Parathyroid adenoma (tissue), 2 donors: ENCODE results near the gene GRIK2.

Experiments used
- H2AFZ ChIP-seq: fragments of 300-600 bp; sonication (generic); one replicate; pipeline ENCODE4 v1.7.0; 2017; ENCODE audit warnings: antibody characterized with exemption, mild to moderate bottlenecking
- H3K27ac ChIP-seq: fragments of 300-600 bp; sonication (generic); one replicate; pipeline ENCODE4 v1.7.0; 2017
- H3K27me3 ChIP-seq: fragments of 300-600 bp; sonication (generic); one replicate; pipeline ENCODE4 v1.7.0; 2017; ENCODE audit warnings: low read length; ENCODE audit not compliant: control insufficient read depth, insufficient read depth
- H3K36me3 ChIP-seq: fragments of 300-600 bp; sonication (generic); one replicate; pipeline ENCODE4 v1.7.0; 2017; ENCODE audit warnings: low read length; ENCODE audit not compliant: control insufficient read depth, insufficient read depth
- H3K4me1 ChIP-seq: fragments of 300-600 bp; sonication (generic); one replicate; pipeline ENCODE4 v1.7.0; 2017; ENCODE audit warnings: control low read depth
- H3K4me2 ChIP-seq: fragments of 300-600 bp; sonication (generic); one replicate; pipeline ENCODE4 v1.7.0; 2017; ENCODE audit warnings: low read length
- H3K4me3 ChIP-seq: fragments of 300-600 bp; sonication (generic); one replicate; pipeline ENCODE4 v1.7.0; 2017; ENCODE audit warnings: low read depth, low read length
- H3K79me2 ChIP-seq: fragments of 300-600 bp; sonication (generic); one replicate; pipeline ENCODE4 v1.7.0; 2017; ENCODE audit warnings: control low read depth
- H3K9ac ChIP-seq: fragments of 300-600 bp; sonication (generic); one replicate; pipeline ENCODE4 v1.7.0; 2017; ENCODE audit warnings: mild to moderate bottlenecking
- H3K9me3 ChIP-seq: fragments of 300-600 bp; sonication (generic); one replicate; pipeline ENCODE4 v1.7.0; 2017; ENCODE audit warnings: low read length; ENCODE audit not compliant: control insufficient read depth
- TF ChIP-seq, protein P1 (sequence below): fragments of 300-600 bp; sonication (generic); IDR thresholded peaks from one replicate; pipeline ENCODE4 v1.7.0; 2017; ENCODE audit warnings: antibody characterized with exemption, mild to moderate bottlenecking
- donor health status: primary hyperparathyroidism.

The GRIK2 gene

GRCh38 chr6:101484781-101485180, 91.3 kb downstream of the GRIK2 start:
- H2AFZ ChIP-seq = no peak overlapping the region
- H3K4me2 ChIP-seq = no peak overlapping the region
- no peaks in the 10 kb centered on the region for H3K27me3 ChIP-seq
- no peaks in the 10 kb centered on the region for H3K4me1 ChIP-seq
- no peaks in the 10 kb centered on the region for H3K79me2 ChIP-seq
- H3K9ac ChIP-seq = no peak overlapping the region
- H3K36me3 ChIP-seq = no peaks in the 10 kb centered on the region
- no peak overlapping the region for H3K27ac ChIP-seq
- H3K4me3 ChIP-seq = no peak overlapping the region
- TF ChIP-seq, protein P1, sequence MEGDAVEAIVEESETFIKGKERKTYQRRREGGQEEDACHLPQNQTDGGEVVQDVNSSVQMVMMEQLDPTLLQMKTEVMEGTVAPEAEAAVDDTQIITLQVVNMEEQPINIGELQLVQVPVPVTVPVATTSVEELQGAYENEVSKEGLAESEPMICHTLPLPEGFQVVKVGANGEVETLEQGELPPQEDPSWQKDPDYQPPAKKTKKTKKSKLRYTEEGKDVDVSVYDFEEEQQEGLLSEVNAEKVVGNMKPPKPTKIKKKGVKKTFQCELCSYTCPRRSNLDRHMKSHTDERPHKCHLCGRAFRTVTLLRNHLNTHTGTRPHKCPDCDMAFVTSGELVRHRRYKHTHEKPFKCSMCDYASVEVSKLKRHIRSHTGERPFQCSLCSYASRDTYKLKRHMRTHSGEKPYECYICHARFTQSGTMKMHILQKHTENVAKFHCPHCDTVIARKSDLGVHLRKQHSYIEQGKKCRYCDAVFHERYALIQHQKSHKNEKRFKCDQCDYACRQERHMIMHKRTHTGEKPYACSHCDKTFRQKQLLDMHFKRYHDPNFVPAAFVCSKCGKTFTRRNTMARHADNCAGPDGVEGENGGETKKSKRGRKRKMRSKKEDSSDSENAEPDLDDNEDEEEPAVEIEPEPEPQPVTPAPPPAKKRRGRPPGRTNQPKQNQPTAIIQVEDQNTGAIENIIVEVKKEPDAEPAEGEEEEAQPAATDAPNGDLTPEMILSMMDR = no peak
- no peaks in the 10 kb centered on the region for H3K9me3 ChIP-seq

GRCh38 chr6:101486124-101486523, 92.6 kb downstream of the GRIK2 start:
- H3K27me3 ChIP-seq = no peaks in the 10 kb centered on the region
- no peaks in the 10 kb centered on the region for H3K36me3 ChIP-seq
- H3K79me2 ChIP-seq = no peaks in the 10 kb centered on the region
- no peak overlapping the region for H3K27ac ChIP-seq
- H3K9me3 ChIP-seq = no peaks in the 10 kb centered on the region
- H3K4me1 ChIP-seq = no peaks in the 10 kb centered on the region
- H3K4me3 ChIP-seq = no peak overlapping the region
- H3K4me2 ChIP-seq = no peak overlapping the region
- no peak overlapping the region for H2AFZ ChIP-seq
- H3K9ac ChIP-seq = no peak overlapping the region
- TF ChIP-seq, protein P1 = no peak

GRCh38 chr6:101486726-101487125, 93.2 kb downstream of the GRIK2 start:
- H3K9ac ChIP-seq = no peak overlapping the region
- no peak overlapping the region for H3K4me3 ChIP-seq
- H3K36me3 ChIP-seq = no peaks in the 10 kb centered on the region
- no peak overlapping the region for H3K4me2 ChIP-seq
- TF ChIP-seq, protein P1 = no peak
- H3K4me1 ChIP-seq = no peaks in the 10 kb centered on the region
- H3K79me2 ChIP-seq = no peaks in the 10 kb centered on the region
- no peak overlapping the region for H3K27ac ChIP-seq
- no peaks in the 10 kb centered on the region for H3K9me3 ChIP-seq
- no peak overlapping the region for H2AFZ ChIP-seq
- no peaks in the 10 kb centered on the region for H3K27me3 ChIP-seq

GRCh38 chr6:101489456-101489855, 95.9 kb downstream of the GRIK2 start:
- Histone ChIP-seq H3K9ac (no peak overlapping the region), H3K4me2 (no peak overlapping the region), H3K36me3 (no peaks in the 10 kb centered on the region), H2AFZ (no peak overlapping the region), H3K4me3 (no peak overlapping the region), H3K4me1 (no peaks in the 10 kb centered on the region), H3K27me3 (no peaks in the 10 kb centered on the region), H3K79me2 (no peaks in the 10 kb centered on the region), H3K27ac (no peak overlapping the region), H3K9me3 (no peaks in the 10 kb centered on the region)
- TF ChIP-seq, protein P1 = no peak

GRCh38 chr6:101490857-101491256, 97.3 kb downstream of the GRIK2 start:
- Histone ChIP-seq H3K4me2 (no peak overlapping the region), H2AFZ (no peak overlapping the region), H3K36me3 (no peaks in the 10 kb centered on the region), H3K9ac (no peak overlapping the region), H3K4me3 (no peak overlapping the region), H3K27ac (no peak overlapping the region), H3K9me3 (no peaks in the 10 kb centered on the region), H3K27me3 (no peaks in the 10 kb centered on the region), H3K79me2 (no peaks in the 10 kb centered on the region), H3K4me1 (no peaks in the 10 kb centered on the region)
- TF ChIP-seq, protein P1 = no peak
